ENCODE results near the gene RAD51.

Gene RAD51

GRCh38 chr15:40763801-40764628 is 69.0 kb downstream of the RAD51 start, which contains the start of gene GCHFR:
TSS of gene GCHFR (plus strand) at chr15:40764068. CDS start at chr15:40764181, 113 bp downstream.
- DNase-seq = peak; percentile 31

DNA sequence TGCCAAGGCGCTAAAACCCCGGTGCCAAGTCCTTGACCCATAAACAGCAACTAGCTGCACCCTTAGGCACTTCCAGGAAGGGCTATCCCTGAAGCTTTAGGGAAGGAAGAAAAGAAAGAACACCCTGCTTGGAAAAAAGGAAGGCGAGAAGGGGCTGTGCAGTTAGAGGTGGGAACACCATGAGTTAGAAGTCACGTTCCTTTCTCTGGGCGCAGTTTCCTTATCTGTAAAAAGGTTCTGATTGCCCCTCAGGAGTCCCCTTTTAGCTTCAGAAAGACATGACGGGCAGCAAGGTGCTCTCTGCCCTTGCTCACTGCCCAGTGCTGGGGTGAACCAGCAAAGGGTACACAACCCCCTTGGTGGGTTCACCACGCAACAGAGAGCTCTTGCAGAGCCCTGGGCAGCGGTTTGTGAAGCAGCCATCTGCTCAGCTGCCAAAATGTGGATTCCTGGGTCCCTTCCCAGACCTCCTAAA is 69.7 kb downstream of the RAD51 start:
- no peak for DNase-seq

GRCh38 chr15:40766194-40766815 is 71.3 kb downstream of the RAD51 start:
- DNase-seq = no peak

- DNase-seq = no peak
Measured at GRCh38 chr15:40766906-40767837, 72.2 kb downstream of the RAD51 start.

GRCh38 chr15:40767838-40768500 is 73.0 kb downstream of the RAD51 start:
- no peak for DNase-seq

GRCh38 chr15:40768521-40769273 is 73.7 kb downstream of the RAD51 start:
- no peak for DNase-seq

DNA sequence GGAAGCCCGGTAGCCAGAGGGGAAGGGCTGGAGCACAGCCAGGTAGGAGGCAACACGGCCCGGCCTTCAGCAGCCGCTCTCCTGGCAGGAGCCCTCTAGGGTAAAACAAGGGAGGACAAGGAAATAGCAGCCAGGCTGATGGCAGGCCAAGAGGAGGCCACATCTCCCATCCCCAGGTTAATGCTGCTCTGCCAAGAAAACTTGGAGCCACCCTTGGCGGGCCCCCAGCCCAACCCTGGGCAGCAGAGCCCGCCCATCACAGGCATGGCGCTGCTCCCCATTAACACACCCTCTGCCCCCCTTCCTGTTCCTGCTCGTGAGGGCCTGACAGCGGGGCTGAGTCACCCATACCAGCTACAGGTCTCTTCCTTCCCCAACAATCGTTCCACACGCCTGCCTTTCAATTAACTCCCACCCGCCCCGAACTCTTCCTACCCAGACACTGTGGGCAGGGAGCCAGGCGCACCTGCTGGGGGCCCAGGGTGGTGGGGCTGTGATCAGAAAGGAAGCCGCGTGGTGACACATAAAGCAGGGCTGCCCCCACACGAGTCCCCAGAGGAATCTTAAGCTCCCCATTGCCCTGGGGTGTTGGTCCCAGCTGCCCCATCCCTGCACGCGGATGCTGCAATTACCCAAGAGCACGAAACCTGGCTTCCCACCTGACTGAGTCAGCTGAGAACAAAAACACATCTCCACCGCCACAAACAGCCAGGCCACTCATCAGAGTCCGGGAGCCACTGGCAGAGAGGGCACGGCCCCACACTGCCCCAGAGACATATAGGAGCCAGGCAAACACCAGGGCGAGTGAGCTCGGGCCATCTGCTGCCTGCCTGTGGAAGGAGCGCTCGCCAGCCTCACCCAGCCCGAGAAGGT is 74.5 kb downstream of the RAD51 start, which contains the start of gene C15orf62:
Gene C15orf62, plus strand, starts transcription at position 707 of the 873 bp plus-strand sequence. CDS start 516 bp downstream, outside the sequence.
- DNase-seq = peak; percentile 27

- no peak for DNase-seq
Measured at GRCh38 chr15:40770147-40770721, 75.3 kb downstream of the RAD51 start.

- no peak for DNase-seq
Measured at GRCh38 chr15:40771242-40771641, 76.3 kb downstream of the RAD51 start.

DNA sequence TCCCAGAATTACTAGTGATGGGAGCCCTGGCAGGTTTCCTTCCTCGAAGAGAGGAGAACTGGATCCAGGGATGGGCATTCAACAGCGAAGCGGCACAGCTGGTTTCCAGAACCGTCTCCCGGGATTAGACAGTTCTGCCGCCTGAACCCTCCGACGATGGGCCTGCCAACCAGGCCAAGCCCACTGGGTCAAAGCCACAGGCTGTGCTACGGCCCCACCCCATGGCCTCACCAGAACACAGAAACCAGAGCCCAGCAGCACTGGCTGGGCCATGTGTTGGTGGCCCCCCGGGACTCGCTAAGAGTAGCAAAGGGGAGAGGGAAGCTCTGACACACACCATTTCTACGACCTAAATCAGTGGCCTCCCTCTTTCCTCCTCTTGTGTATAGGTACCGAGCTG is 77.0 kb downstream of the RAD51 start:
- DNase-seq = no peak

DNA sequence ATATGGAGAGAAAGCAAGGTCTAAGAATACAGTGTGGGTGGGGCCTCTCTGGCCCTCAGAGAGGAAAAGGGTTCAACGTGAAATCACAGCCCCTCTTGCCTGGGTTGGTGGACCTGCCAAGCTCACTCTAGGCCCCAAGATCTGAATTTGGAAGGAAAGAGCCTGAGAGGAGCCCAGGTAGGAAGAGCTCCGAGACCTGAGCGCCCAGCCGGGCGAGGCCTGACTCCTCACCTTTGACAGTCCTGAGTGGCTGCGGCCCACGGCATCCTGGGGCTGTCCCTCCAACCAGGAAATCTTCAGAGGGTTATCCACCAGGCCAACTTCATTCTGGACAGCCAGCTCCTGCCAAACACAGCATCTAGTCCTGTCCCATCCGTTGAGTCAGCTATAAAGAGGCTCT is 78.5 kb downstream of the RAD51 start:
- DNase-seq = no peak

GRCh38 chr15:40773902-40774301 is 78.9 kb downstream of the RAD51 start:
- DNase-seq = no peak

GRCh38 chr15:40775007-40775406 is 80.0 kb downstream of the RAD51 start:
- DNase-seq = no peak

DNA sequence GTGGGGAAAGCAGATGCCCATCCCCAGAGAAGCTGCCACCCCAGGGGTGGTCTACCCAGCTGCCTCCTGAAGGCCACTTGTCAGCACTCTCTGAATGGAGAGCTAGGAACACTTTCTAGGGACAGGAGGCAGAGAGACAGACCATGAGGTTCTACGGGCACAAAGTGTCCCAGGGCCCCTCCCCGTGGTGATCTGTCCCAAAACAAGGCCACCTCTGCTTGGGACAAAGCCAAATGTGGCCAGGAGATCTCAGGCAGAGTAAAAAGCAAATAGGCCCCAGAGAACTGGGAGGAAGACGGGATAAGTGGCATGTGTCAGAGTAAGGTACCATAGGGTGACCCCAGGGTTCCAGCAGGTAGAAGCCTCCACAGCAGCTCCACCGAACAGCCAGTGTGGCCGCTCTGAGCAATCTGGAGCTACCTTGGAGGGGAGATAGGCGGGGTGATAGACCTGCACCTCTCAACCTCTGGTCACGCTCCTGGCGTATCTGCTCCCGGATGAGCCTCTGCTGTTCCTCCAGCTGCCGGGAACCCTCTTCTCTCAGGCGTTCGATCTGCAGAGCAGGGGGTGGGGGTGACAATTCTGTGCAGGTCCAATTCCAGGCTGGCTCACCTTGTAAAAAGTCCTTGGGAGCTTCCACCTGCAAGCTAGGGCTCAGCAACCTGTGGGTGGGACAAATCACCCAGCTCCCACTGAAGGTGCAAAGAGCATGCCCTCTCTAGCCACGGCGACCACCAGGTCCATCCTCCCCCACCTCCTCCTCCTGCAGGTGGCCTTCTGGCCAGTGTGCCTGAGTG is 81.0 kb downstream of the RAD51 start:
- no peak for DNase-seq

GRCh38 chr15:40776537-40777141 is 81.7 kb downstream of the RAD51 start:
- no peak for DNase-seq

All from midbrain (tissue), 1 donor.